ENCODE data around the gene PDSS2. TPM values are rescaled to one million over a fixed set of nuclear protein-coding genes. Genes with fewer than 3 reads are reported as not detected.

The PDSS2 gene
- total RNA-seq, 1 experiment from 2014 or later: 17.8 TPM

DNA sequence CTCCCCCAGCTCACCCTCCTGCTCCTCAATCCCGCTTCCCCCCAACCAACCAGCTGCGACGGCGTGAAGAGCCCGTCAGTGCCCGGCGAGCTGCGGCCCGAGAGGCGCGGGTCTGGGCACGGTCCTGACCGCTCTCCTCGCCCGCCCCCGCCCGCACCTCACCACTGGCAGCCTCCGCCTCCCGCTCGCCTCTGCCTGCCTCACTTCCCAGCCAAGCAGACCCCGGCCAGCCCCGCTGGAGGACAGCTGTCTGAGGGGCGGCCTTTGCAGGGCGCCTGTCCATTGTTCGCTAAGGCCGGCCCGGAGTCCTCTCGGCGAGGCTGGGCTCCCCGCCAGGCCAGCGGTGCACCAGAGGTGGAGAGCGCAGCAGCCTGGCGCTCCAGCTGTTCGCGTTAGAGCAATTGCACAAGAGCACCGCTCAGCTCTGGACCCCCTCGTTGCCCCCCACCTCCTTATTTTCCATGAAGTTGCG lies 31.8 kb upstream of the PDSS2 start:
- Histone ChIP-seq H3K27ac (no peak overlapping the region), H3K4me3 (no peak overlapping the region), H3K27me3 (ENCODE audit: insufficient read depth, low read depth) (peaks cover 35% of the 10 kb centered on the region), H3K4me1 (replicated peaks; ENCODE audit: insufficient read depth) (peaks cover 5% of the 10 kb centered on the region; the same call in 1 of the 2 replicates), H4K20me1 (ENCODE audit: insufficient read depth) (no peaks in the 10 kb centered on the region), H2AFZ (no peak overlapping the region), H3K9me2 (ENCODE audit: insufficient read depth) (no peaks in the 10 kb centered on the region), H3F3A (ENCODE audit: insufficient read depth, low read depth) (no peaks in the 10 kb centered on the region), H3K9me3 (ENCODE audit: insufficient read depth, low read depth) (no peaks in the 10 kb centered on the region), H3K79me2 (ENCODE audit: low read depth) (no peaks in the 10 kb centered on the region), H3K4me2 (no peak overlapping the region), H3K36me3 (ENCODE audit: low read depth) (no peaks in the 10 kb centered on the region)
- no TSS peak for BruUV-seq (replicated peaks)
- intact Hi-C loops (cut with micrococcal nuclease; ENCODE audit: unreplicated experiment): no loop called here
- peak in 1 of 2 experiments; percentile 8 for DNase-seq
- ChIA-PET CTCF (interaction anchor here (0.6 kb wide), 2 partner anchors 162 to 328 kb away, joined by 3 to 4 read pairs; no protein-coding TSS in a partner anchor), POLR2A (ENCODE audit: unreplicated experiment) (no interaction called here)
- TF ChIP-seq EZH2 (IDR thresholded peaks at IDR 0.05; ENCODE audit: low read depth): no peak
- TF ChIP-seq, protein P1, sequence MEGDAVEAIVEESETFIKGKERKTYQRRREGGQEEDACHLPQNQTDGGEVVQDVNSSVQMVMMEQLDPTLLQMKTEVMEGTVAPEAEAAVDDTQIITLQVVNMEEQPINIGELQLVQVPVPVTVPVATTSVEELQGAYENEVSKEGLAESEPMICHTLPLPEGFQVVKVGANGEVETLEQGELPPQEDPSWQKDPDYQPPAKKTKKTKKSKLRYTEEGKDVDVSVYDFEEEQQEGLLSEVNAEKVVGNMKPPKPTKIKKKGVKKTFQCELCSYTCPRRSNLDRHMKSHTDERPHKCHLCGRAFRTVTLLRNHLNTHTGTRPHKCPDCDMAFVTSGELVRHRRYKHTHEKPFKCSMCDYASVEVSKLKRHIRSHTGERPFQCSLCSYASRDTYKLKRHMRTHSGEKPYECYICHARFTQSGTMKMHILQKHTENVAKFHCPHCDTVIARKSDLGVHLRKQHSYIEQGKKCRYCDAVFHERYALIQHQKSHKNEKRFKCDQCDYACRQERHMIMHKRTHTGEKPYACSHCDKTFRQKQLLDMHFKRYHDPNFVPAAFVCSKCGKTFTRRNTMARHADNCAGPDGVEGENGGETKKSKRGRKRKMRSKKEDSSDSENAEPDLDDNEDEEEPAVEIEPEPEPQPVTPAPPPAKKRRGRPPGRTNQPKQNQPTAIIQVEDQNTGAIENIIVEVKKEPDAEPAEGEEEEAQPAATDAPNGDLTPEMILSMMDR (conservative IDR thresholded peaks at IDR 0.05): no peak

DNA sequence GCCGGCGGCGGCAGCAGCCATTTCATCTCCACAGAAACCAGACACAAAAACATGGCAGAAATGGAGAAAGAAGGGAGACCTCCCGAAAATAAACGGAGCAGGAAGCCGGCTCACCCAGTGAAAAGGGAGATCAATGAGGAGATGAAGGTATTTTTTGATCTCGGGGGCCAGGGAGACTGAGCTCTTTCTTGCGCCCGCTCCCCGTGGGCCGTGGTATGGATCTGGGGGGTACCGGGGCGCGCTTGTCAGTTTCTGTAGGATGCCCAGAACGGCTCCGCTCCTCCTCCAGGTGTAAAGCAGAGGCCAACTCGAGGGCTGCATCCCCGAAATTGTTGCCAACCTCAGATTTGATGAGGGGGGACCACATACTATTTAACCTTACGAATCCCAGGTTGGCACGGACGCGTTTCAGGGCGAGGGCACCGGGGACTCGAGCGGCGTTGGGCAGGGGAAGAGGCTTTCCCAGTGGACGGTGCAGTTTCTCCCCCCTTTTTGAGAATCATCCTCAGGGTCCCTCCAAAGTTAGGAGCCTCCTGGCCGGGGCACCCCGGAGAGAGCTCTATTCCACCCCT lies 31.3 kb upstream of the PDSS2 start:
- no peak overlapping the region for H3K27ac ChIP-seq
- no peaks in the 10 kb centered on the region for H4K20me1 ChIP-seq (ENCODE audit: insufficient read depth)
- no peaks in the 10 kb centered on the region for H3K36me3 ChIP-seq (ENCODE audit: low read depth)
- CTCF ChIA-PET: interaction anchor here (0.6 kb wide), 1 partner anchor 163 kb away, joined by 3 read pairs; no protein-coding TSS in a partner anchor
- no peaks in the 10 kb centered on the region for H3F3A ChIP-seq (ENCODE audit: insufficient read depth, low read depth)
- no TSS peak for BruUV-seq (replicated peaks)
- peak overlapping the region; percentile 98 for H3K4me2 ChIP-seq
- H3K79me2 ChIP-seq (ENCODE audit: low read depth): no peaks in the 10 kb centered on the region
- DNase-seq: no peak
- peak overlapping the region; percentile 79 for H2AFZ ChIP-seq
- POLR2A ChIA-PET (ENCODE audit: unreplicated experiment): no interaction called here
- peak; percentile 96 for TF ChIP-seq EZH2 (IDR thresholded peaks at IDR 0.05; ENCODE audit: low read depth)
- TF ChIP-seq, protein P1 (conservative IDR thresholded peaks at IDR 0.05): no peak
- H3K9me3 ChIP-seq (ENCODE audit: insufficient read depth, low read depth): no peaks in the 10 kb centered on the region
- no peaks in the 10 kb centered on the region for H3K9me2 ChIP-seq (ENCODE audit: insufficient read depth)
- peaks cover 35% of the 10 kb centered on the region for H3K27me3 ChIP-seq (ENCODE audit: insufficient read depth, low read depth)
- peak overlapping the region; percentile 58 for H3K4me3 ChIP-seq
- intact Hi-C loops (cut with micrococcal nuclease; ENCODE audit: unreplicated experiment): loop anchor here (1.0 kb wide), 1 partner anchor 185 kb away; no protein-coding TSS in a partner anchor
- peaks cover 5% of the 10 kb centered on the region; the same call in 1 of the 2 replicates for H3K4me1 ChIP-seq (replicated peaks; ENCODE audit: insufficient read depth)

DNA sequence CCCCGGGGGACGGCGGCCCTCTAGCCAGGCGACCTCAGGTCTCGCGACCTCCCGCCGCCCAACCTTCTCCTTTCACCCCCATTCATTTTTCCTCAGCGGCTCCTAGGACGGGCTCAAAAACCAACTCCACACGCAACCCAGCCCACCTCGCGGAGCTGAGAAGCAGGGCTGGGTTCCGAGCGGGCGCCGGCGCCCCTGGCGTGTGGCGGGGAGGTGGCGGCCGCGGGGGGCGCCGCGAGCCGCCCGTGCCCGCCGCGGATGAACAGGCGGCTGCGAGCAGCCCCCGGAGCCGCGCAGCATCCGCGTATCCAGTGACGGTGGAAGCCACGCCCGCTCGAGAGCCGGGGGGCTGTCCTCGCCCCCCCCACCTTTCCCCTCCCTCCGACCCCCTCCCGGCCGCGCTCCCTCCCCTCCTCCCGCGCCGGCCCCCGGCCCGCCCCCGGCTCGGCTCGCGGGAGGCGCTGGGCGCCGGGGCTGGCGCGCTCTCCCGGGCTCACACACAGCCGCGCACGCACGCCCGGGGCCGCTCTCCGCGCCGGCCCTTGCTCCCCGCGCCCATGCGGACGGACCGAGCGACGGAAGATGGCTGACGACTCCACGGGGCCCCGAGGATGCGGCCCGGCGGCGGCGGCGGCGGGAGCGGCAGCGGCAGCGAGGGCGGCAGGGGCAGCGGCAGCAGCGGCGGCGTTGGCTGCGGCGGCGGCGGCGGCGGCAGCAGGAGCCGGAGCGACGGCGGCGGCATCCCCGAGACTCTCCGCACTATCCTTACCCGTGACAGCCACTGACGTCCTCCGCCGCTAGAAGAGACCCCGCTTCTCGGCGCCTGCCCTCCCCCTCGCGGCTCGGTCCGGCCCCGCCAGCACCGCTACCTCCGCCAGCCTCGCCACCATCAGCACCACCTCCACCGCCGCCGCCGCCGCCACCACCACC lies 30.5 kb upstream of the PDSS2 start, which contains the start of gene SOBP:
TSS of gene SOBP (plus strand) at position 482 of the 930 bp plus-strand sequence. CDS start 500 bp downstream, outside the sequence.
- H4K20me1 ChIP-seq (ENCODE audit: insufficient read depth): no peaks in the 10 kb centered on the region
- H3F3A ChIP-seq (ENCODE audit: insufficient read depth, low read depth): no peaks in the 10 kb centered on the region
- H3K27ac ChIP-seq: no peak within 1 kb of the TSS
- no peaks in the 10 kb centered on the region for H3K79me2 ChIP-seq (ENCODE audit: low read depth)
- no peaks in the 10 kb centered on the region for H3K36me3 ChIP-seq (ENCODE audit: low read depth)
- no peaks in the 10 kb centered on the region for H3K9me3 ChIP-seq (ENCODE audit: insufficient read depth, low read depth)
- no TSS peak for BruUV-seq (replicated peaks)
- H2AFZ ChIP-seq: peak within 1 kb of the TSS; percentile 89
- intact Hi-C loops (cut with micrococcal nuclease; ENCODE audit: unreplicated experiment): loop anchor here (1.0 kb wide), 1 partner anchor 185 kb away; no protein-coding TSS in a partner anchor
- CTCF ChIA-PET: no interaction called here
- TF ChIP-seq EZH2 (IDR thresholded peaks at IDR 0.05; ENCODE audit: low read depth): no peak
- TF ChIP-seq, protein P1 (conservative IDR thresholded peaks at IDR 0.05): no peak
- H3K4me1 ChIP-seq (replicated peaks; ENCODE audit: insufficient read depth): peaks cover 5% of the 10 kb centered on the region; the same call in 1 of the 2 replicates
- H3K27me3 ChIP-seq (ENCODE audit: insufficient read depth, low read depth): peaks cover 35% of the 10 kb centered on the region
- peak within 1 kb of the TSS; percentile 58 for H3K4me3 ChIP-seq
- peak in 1 of 2 experiments; percentile 12 for DNase-seq
- H3K4me2 ChIP-seq: peak within 1 kb of the TSS; percentile 98
- H3K9me2 ChIP-seq (ENCODE audit: insufficient read depth): no peaks in the 10 kb centered on the region
- POLR2A ChIA-PET (ENCODE audit: unreplicated experiment): no interaction called here
